HepG2 (cell line): ENCODE results near the gene HES7. TPM values are rescaled to one million over a fixed set of nuclear protein-coding genes. Genes with fewer than 3 reads are reported as not detected.

Experiments
- ATAC-seq: fragments of 200-7000 bp; cut with Tn5 transposase; 3 replicates; pipeline ENCODE4 v1.9.1; 2020; ENCODE audit warnings: mild to moderate bottlenecking, moderate library complexity
- BruUV-seq: library from RNA; stranded (reverse); fragments of 400-500 nt; replicated peaks from 2 replicates; lab custom pipeline; 2021; lab: Mats Ljungman, UMichigan
- CTCF ChIA-PET: fragments of 300-600 bp; formaldehyde crosslinking; extraction: SDS; loops from one replicate; lab custom pipeline; 2021; ENCODE audit warnings: low total read pairs, inconsistent platforms, low intra/inter-chr PET ratio; lab: Yijun Ruan, JAX
- POLR2A ChIA-PET: fragments of 350-600 bp; sonication (Branson Sonifier 250); formaldehyde crosslinking; loops from one replicate; lab custom pipeline; 2020; ENCODE audit warnings: antibody characterized with exemption, inconsistent platforms; lab: Yijun Ruan, JAX
- DNase-seq: peaks from one replicate; pipeline ENCODE4 v3.0.0-alpha.2; 2015; ENCODE audit warnings: low spot score
- FAIRE-seq: peaks from 3 replicates; lab custom pipeline; 2011; peaks lifted over from hg19 to GRCh38; lab: Jason Lieb, UNC
- H2AFZ ChIP-seq: one replicate; pipeline ENCODE4 v1.6.1; 2011; ENCODE audit warnings: low read length, inconsistent platforms
- H3K27ac ChIP-seq: fragments of 300-600 bp; 3 replicates; pipeline ENCODE4 v1.8.0; 2011; ENCODE audit warnings: mixed run types, mild to moderate bottlenecking, mixed read lengths, low read length, inconsistent platforms; ENCODE audit not compliant: insufficient read depth; ENCODE audit errors: extremely low read length
- H3K27me3 ChIP-seq, 2 experiments: fragments of 200-600 bp in 1 of 2; 2 replicates in 1 of 2; 3 replicates in 1 of 2; pipeline versions ENCODE4 v1.6.0 to v1.8.0; 2011; ENCODE audit warnings: low read length in 2 of 2, mild to moderate bottlenecking in 2 of 2, moderate library complexity in 2 of 2, inconsistent platforms in 1 of 2; ENCODE audit not compliant: insufficient read depth in 2 of 2, control insufficient read depth in 1 of 2
- H3K36me3 ChIP-seq, 2 experiments: fragments of 200-600 bp in 1 of 2; replicated peaks in 1 of 2; 2 replicates in 1 of 2; 3 replicates in 1 of 2; pipeline versions ENCODE4 v1.5.1 to v1.8.0; 2011; ENCODE audit warnings: low read length in 2 of 2, inconsistent platforms in 1 of 2; ENCODE audit not compliant: insufficient read depth in 2 of 2, control insufficient read depth in 1 of 2
- H3K4me1 ChIP-seq: 2 replicates; pipeline ENCODE4 v1.5.1; 2012; ENCODE audit warnings: low read length, inconsistent platforms; ENCODE audit not compliant: insufficient read depth
- H3K4me2 ChIP-seq: 2 replicates; pipeline ENCODE4 v1.6.0; 2011; ENCODE audit warnings: low read depth, low read length, inconsistent platforms
- H3K4me3 ChIP-seq, 3 experiments: fragments of 200-600 bp in 1 of 3; sonication (generic), shearing (Covaris generic) in 1 of 3; replicated peaks in 1 of 3; 2 replicates each; pipeline ENCODE4 v1.5.1; 2011 to 2016; ENCODE audit warnings: low read length in 3 of 3, inconsistent platforms in 2 of 3, low read depth in 2 of 3, mild to moderate bottlenecking in 2 of 3, control low read depth in 1 of 3, mixed read lengths in 1 of 3; ENCODE audit not compliant: insufficient read depth in 1 of 3
- H3K79me2 ChIP-seq: one replicate; pipeline ENCODE4 v1.6.1; 2011; ENCODE audit warnings: low read length, inconsistent platforms; ENCODE audit not compliant: insufficient read depth
- H3K9ac ChIP-seq: 2 replicates; pipeline ENCODE4 v1.6.0; 2011; ENCODE audit warnings: mild to moderate bottlenecking, low read depth, low read length, inconsistent platforms; ENCODE audit not compliant: insufficient read depth
- H3K9me3 ChIP-seq: 2 replicates; pipeline ENCODE4 v1.5.1; 2012; ENCODE audit warnings: mild to moderate bottlenecking, low read length
- H4K20me1 ChIP-seq: 2 replicates; pipeline ENCODE4 v1.6.0; 2011; ENCODE audit warnings: inconsistent platforms, mild to moderate bottlenecking, low read length, moderate library complexity; ENCODE audit not compliant: insufficient read depth
- AHR ChIP-seq: IDR thresholded peaks from 2 replicates; pipeline ENCODE4 v1.6.1; 2018; ENCODE audit warnings: missing genetic modification reagents, missing compliant biosample characterization
- MAF1 ChIP-seq: sonication (generic); formaldehyde crosslinking; IDR thresholded peaks from 2 replicates; pipeline ENCODE4 v1.5.0; 2020; ENCODE audit warnings: missing genetic modification reagents, borderline replicate concordance
- MIER3 ChIP-seq: IDR thresholded peaks from 2 replicates; pipeline ENCODE4 v1.6.1; 2016; ENCODE audit warnings: missing compliant biosample characterization, borderline replicate concordance
- NCOA1 ChIP-seq: sonication (generic); formaldehyde crosslinking; IDR thresholded peaks from 2 replicates; pipeline ENCODE4 v1.9.0; 2021; ENCODE audit warnings: missing genetic modification reagents
- SPEN ChIP-seq: sonication (generic); formaldehyde crosslinking; IDR thresholded peaks from 2 replicates; pipeline ENCODE4 v1.5.1; 2020; ENCODE audit warnings: low read depth, mild to moderate bottlenecking, missing genetic modification reagents
- U2AF1 ChIP-seq: fragments of 200-400 bp; formaldehyde crosslinking; optimal IDR thresholded peaks from 2 replicates; pipeline ENCODE3; 2017; ENCODE audit warnings: mild to moderate bottlenecking, low read depth, low read length
- ZEB1 ChIP-seq: IDR thresholded peaks from 2 replicates; pipeline ENCODE4 v1.6.1; 2012; ENCODE audit warnings: mild to moderate bottlenecking, low read depth, inconsistent platforms; ENCODE audit not compliant: insufficient replicate concordance
- ZFP36 ChIP-seq: fragments of 150-350 bp; IDR thresholded peaks from 2 replicates; pipeline ENCODE4 v1.6.1; 2018; ENCODE audit warnings: borderline replicate concordance, low read length, low read depth; ENCODE audit not compliant: partially characterized antibody
- ZNF160 ChIP-seq: sonication (generic); formaldehyde crosslinking; IDR thresholded peaks from 2 replicates; pipeline ENCODE4 v1.8.0; 2022; ENCODE audit warnings: mild to moderate bottlenecking, inconsistent platforms, missing genetic modification reagents
- ZNF382 ChIP-seq: sonication (generic); formaldehyde crosslinking; IDR thresholded peaks from 2 replicates; pipeline ENCODE4 v1.5.0; 2020; ENCODE audit warnings: missing genetic modification reagents, mild to moderate bottlenecking, borderline replicate concordance
- WGBS: methylation state at CpG from one replicate; pipeline ENCODE4 v1.1.6; 2017; ENCODE audit warnings: low lambda C conversion rate; 5-methylcytosine and 5-hydroxymethylcytosine counted together
- in situ Hi-C: cut with HindIII; loops from 2 replicates; pipeline ENCODE4 v1.10.0; 2017; ENCODE audit warnings: low pct_unique_long_range_greater_than_20kb; ENCODE audit not compliant: extremely low pct_ligation_motif_present
- intact Hi-C: fragments of 100-400 bp; cut with micrococcal nuclease; formaldehyde crosslinking; loops from one replicate; pipeline ENCODE4 v1.10.0; 2022; ENCODE audit not compliant: unreplicated experiment
- polyA plus RNA-seq, 8 experiments: library from polyadenylated mRNA; depleted of rRNA in 3 of 8; stranded (reverse) in 7 of 8; unstranded in 1 of 8; fragments of >200 nt; fragmentation: Illumina TruSeq in 4 of 8; extraction: Trizol in 4 of 8; gene quantifications; 2 replicates each; pipeline versions ENCODE4 v1.2.1 to v1.2.3, GENCODE V29; 2011 to 2016; ENCODE audit warnings: low read depth in 4 of 8, missing spikeins in 1 of 8, mixed read lengths in 1 of 8; ENCODE audit not compliant: insufficient read depth in 1 of 8
- total RNA-seq, 5 experiments: library from RNA; depleted of rRNA; stranded (reverse); fragments of >200 nt; fragmentation: Illumina TruSeq; extraction: Trizol; gene quantifications; 2 replicates each; pipeline ENCODE4 v1.2.3, GENCODE V29; 2016; ENCODE audit warnings: low read depth in 1 of 5
- TF ChIP-seq, protein P1 (sequence below): sonication (generic); formaldehyde crosslinking; IDR thresholded peaks from 2 replicates; pipeline ENCODE4 v1.8.1; 2023; ENCODE audit warnings: mild to moderate bottlenecking, inconsistent platforms, moderate library complexity, missing genetic modification reagents, borderline replicate concordance
- TF ChIP-seq, protein P2 (sequence below): sonication (generic); formaldehyde crosslinking; IDR thresholded peaks from 2 replicates; pipeline ENCODE4 v1.4.0; 2020; ENCODE audit warnings: missing genetic modification reagents
- TF ChIP-seq, protein P3 (sequence below): sonication (generic); formaldehyde crosslinking; IDR thresholded peaks from 2 replicates; pipeline ENCODE4 v1.9.0; 2022; ENCODE audit warnings: missing genetic modification reagents, mild to moderate bottlenecking, borderline replicate concordance
- TF ChIP-seq, protein P4 (sequence below): sonication (generic); formaldehyde crosslinking; IDR thresholded peaks from 2 replicates; pipeline ENCODE4 v1.8.0; 2022; ENCODE audit warnings: missing genetic modification reagents, mild to moderate bottlenecking, inconsistent platforms, borderline replicate concordance

HES7 gene
- total and polyA plus RNA-seq, 2 of the 13 experiments (the other 11 are each of a cell fraction or from before 2014, with no cell fraction given): not detected

DNA sequence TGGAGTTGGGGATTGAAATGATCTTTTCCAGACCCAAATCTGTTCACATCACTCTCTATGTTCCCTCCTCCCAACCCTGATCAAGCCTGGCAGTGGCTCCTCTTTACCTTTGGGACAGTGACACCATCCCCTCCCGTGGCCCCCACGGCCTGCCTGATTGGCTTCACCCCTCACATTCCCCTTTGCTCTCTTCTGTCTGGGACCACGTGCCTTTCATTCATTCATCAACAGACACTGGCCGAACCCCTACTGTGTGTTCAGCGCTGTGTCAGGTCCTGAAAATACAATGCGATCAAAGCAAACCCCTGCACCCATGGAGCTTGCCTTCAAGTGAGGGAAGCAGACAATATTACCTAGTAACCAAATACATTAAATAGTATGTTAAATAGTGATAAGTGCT is 34.2 kb downstream of the HES7 start:
- no peaks in the 10 kb centered on the region for H3K9me3 ChIP-seq
- no peaks in the 10 kb centered on the region for H3K79me2 ChIP-seq
- ATAC-seq (no peak), DNase-seq (no peak), FAIRE-seq (no peak)
- H4K20me1 ChIP-seq: no peaks in the 10 kb centered on the region
- no peaks in the 10 kb centered on the region for H3K36me3 ChIP-seq
- POLR2A ChIA-PET: no interaction called here
- no peak overlapping the region for H3K9ac ChIP-seq
- TF ChIP-seq, protein P1, sequence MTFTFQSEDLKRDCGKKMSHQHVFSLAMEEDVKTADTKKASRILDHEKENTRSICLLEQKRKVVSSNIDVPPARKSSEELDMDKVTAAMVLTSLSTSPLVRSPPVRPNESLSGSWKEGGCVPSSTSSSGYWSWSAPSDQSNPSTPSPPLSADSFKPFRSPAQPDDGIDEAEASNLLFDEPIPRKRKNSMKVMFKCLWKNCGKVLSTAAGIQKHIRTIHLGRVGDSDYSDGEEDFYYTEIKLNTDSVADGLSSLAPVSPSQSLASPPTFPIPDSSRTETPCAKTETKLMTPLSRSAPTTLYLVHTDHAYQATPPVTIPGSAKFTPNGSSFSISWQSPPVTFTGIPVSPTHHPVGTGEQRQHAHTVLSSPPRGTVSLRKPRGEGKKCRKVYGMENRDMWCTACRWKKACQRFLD (CRISPR knock-in tag): no peak
- no peak for TF ChIP-seq MAF1 (CRISPR knock-in tag)
- TF ChIP-seq ZEB1: no peak
- no peak for TF ChIP-seq ZFP36
- TF ChIP-seq, protein P2, sequence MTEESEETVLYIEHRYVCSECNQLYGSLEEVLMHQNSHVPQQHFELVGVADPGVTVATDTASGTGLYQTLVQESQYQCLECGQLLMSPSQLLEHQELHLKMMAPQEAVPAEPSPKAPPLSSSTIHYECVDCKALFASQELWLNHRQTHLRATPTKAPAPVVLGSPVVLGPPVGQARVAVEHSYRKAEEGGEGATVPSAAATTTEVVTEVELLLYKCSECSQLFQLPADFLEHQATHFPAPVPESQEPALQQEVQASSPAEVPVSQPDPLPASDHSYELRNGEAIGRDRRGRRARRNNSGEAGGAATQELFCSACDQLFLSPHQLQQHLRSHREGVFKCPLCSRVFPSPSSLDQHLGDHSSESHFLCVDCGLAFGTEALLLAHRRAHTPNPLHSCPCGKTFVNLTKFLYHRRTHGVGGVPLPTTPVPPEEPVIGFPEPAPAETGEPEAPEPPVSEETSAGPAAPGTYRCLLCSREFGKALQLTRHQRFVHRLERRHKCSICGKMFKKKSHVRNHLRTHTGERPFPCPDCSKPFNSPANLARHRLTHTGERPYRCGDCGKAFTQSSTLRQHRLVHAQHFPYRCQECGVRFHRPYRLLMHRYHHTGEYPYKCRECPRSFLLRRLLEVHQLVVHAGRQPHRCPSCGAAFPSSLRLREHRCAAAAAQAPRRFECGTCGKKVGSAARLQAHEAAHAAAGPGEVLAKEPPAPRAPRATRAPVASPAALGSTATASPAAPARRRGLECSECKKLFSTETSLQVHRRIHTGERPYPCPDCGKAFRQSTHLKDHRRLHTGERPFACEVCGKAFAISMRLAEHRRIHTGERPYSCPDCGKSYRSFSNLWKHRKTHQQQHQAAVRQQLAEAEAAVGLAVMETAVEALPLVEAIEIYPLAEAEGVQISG (CRISPR knock-in tag): no peak
- TF ChIP-seq, protein P3, sequence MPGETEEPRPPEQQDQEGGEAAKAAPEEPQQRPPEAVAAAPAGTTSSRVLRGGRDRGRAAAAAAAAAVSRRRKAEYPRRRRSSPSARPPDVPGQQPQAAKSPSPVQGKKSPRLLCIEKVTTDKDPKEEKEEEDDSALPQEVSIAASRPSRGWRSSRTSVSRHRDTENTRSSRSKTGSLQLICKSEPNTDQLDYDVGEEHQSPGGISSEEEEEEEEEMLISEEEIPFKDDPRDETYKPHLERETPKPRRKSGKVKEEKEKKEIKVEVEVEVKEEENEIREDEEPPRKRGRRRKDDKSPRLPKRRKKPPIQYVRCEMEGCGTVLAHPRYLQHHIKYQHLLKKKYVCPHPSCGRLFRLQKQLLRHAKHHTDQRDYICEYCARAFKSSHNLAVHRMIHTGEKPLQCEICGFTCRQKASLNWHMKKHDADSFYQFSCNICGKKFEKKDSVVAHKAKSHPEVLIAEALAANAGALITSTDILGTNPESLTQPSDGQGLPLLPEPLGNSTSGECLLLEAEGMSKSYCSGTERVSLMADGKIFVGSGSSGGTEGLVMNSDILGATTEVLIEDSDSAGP (CRISPR knock-in tag): no peak
- TF ChIP-seq AHR (CRISPR knock-in tag): no peak
- TF ChIP-seq MIER3 (CRISPR knock-in tag): no peak
- TF ChIP-seq ZNF382 (CRISPR knock-in tag): no peak
- TF ChIP-seq SPEN (CRISPR knock-in tag): no peak
- TF ChIP-seq NCOA1: no peak
- no peak for TF ChIP-seq ZNF160 (CRISPR knock-in tag)
- no peak for TF ChIP-seq U2AF1
- TF ChIP-seq, protein P4, sequence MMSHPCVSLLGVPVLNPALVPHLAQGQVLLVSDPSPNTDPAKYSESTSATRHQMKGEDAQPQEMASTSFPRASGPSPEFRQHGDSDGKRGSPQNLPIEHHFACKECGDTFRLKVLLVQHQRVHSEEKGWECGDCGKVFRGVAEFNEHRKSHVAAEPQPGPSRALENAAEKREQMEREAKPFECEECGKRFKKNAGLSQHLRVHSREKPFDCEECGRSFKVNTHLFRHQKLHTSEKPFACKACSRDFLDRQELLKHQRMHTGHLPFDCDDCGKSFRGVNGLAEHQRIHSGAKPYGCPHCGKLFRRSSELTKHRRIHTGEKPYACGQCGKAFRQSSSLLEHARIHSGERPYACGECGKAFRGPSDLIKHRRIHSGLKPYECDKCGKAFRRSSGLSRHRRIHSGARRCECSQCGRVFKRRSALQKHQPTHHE (CRISPR knock-in tag): no peak
- no peak overlapping the region for H3K4me2 ChIP-seq
- intact Hi-C loops (no loop called here), in situ Hi-C loops (no loop called here)
- H3K4me1 ChIP-seq: no peaks in the 10 kb centered on the region
- CTCF ChIA-PET: no interaction called here
- H3K27me3 ChIP-seq: peaks cover 10 to 69% of the 10 kb centered on the region in 2 experiments; a peak in 4 of 5 replicates
- H3K27ac ChIP-seq: no peak overlapping the region
- no peak overlapping the region for H3K4me3 ChIP-seq
- H2AFZ ChIP-seq: no peak overlapping the region
- 8% methylated on average over 6 of the region's 6 CpGs for WGBS
- BruUV-seq: no TSS peak
